Esophagus squamous epithelium (tissue), 4 donors: Measurements from ENCODE around the gene PDGFD.

ENCODE experiments used
- POLR2A ChIP-seq, 4 donors: fragments of 450-650 bp; IDR thresholded peaks; one replicate each; pipeline ENCODE4 v1.6.1; 2017; ENCODE audit warnings: antibody characterized with exemption in 4 of 4, mild to moderate bottlenecking in 4 of 4, moderate library complexity in 3 of 4
- TF ChIP-seq, protein P1 (sequence below), 6 experiments: fragments of 450-650 bp in 4 of 6; fragments of 200-600 bp in 2 of 6; sonication (generic) in 2 of 6; IDR thresholded peaks; one replicate each; pipeline ENCODE4 v1.5.1; 2016 to 2019; ENCODE audit warnings: antibody characterized with exemption in 6 of 6, mild to moderate bottlenecking in 4 of 6, moderate library complexity in 4 of 6

- TF ChIP-seq, protein P1, sequence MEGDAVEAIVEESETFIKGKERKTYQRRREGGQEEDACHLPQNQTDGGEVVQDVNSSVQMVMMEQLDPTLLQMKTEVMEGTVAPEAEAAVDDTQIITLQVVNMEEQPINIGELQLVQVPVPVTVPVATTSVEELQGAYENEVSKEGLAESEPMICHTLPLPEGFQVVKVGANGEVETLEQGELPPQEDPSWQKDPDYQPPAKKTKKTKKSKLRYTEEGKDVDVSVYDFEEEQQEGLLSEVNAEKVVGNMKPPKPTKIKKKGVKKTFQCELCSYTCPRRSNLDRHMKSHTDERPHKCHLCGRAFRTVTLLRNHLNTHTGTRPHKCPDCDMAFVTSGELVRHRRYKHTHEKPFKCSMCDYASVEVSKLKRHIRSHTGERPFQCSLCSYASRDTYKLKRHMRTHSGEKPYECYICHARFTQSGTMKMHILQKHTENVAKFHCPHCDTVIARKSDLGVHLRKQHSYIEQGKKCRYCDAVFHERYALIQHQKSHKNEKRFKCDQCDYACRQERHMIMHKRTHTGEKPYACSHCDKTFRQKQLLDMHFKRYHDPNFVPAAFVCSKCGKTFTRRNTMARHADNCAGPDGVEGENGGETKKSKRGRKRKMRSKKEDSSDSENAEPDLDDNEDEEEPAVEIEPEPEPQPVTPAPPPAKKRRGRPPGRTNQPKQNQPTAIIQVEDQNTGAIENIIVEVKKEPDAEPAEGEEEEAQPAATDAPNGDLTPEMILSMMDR (IDR thresholded peaks at IDR 0.05): no peak
- no peak for TF ChIP-seq POLR2A (IDR thresholded peaks at IDR 0.05)
These were observed 240.5 kb downstream of the PDGFD start for GRCh38 chr11:103923451-103923931.
